Tracheal epithelial cell (primary cell): Measurements from ENCODE around the gene ZC4H2. TPM values are rescaled to one million over a fixed set of nuclear protein-coding genes. Genes with fewer than 3 reads are reported as not detected.

Experiments used
- total RNA-seq: library from RNA; depleted of rRNA; stranded (reverse); fragments of >200 nt; gene quantifications from 2 replicates; pipeline ENCODE4 v1.2.1, GENCODE V29; 2014

The ZC4H2 gene, protein sequence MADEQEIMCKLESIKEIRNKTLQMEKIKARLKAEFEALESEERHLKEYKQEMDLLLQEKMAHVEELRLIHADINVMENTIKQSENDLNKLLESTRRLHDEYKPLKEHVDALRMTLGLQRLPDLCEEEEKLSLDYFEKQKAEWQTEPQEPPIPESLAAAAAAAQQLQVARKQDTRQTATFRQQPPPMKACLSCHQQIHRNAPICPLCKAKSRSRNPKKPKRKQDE
- total RNA-seq = 3.4 and 5.3 TPM in 2 replicates

DNA sequence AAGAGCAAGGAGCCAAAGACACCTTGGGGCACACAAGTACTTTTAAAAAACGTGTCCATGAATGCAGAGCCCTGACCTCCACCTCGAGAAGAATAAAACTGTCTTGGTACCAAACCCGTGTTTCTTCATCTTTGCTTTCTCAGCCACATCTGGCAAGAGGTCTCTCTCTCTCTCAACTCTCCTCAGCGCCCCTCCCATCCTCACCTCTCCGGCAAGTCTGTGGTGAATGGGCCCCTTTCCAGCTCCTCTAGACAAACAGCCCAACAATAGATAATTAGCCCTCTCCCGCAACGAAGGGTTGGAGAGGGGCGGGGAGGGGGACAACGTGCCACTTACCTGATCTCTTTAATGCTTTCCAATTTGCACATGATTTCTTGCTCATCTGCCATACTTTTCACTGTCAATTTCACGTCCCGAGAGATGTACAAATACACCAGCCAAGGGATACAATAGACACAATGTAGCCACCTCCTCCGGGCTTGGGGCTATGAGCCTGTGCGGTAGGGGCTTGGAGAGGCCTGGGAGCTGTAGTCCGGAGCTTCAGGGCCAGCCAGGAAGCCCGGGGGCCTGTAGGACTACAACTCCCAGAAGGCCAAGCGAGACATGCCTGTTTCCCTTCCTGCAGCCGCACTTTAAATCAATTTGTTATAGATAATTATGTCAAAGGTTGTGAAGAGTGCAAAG, at the start of gene ZC4H2:
ZC4H2 (minus strand) TSS at position 462 of the 684 bp plus-strand sequence; CDS start at position 389, 73 bp downstream.

Other genes starting within 250 kb of the ZC4H2 start
- gene ZC3H12B, start 58.4 kb upstream of the ZC4H2 start, total RNA-seq = under 0.01 TPM in 1 of 2 replicates, not detected in the other